Mammary epithelial cell (primary cell): ENCODE measurements around the gene ABLIM3.

ENCODE experiments used
- EZH2 ChIP-seq: IDR thresholded peaks from 2 replicates; pipeline ENCODE4 v1.6.1; 2012; ENCODE audit warnings: low read length, inconsistent platforms, borderline replicate concordance
- TF ChIP-seq, protein P1 (sequence below), 2 donors: IDR thresholded peaks in 1 of 2; conservative IDR thresholded peaks in 1 of 2; 2 replicates each; pipeline ENCODE4 v1.5.1; 2011 to 2012; ENCODE audit warnings: inconsistent platforms in 2 of 2, low read length in 2 of 2, mild to moderate bottlenecking in 2 of 2, control low read depth in 1 of 2, low read depth in 1 of 2; ENCODE audit not compliant: insufficient read depth in 1 of 2; ENCODE audit errors: extremely low read depth in 1 of 2

DNA sequence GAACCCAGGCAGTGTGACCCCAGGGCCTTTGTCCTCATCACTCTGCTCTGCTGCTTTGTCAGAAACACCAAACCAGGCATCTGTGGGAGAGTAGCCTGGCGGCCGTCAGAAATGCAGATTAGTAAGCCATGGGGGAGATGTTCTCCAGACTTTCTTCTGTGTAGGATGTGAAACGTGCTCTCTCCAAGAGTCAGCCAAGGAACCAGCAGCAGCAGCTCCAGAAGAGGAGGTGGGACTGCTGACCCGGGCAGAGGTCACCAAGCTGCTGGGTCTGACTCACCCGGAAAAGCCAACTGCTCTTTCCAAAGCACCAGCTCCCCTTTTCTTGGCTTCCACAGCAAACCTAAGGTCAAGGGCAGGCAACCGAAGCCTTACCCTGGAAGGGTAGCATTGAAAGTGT lies 14.4 kb upstream of the ABLIM3 start:
- TF ChIP-seq, protein P1, sequence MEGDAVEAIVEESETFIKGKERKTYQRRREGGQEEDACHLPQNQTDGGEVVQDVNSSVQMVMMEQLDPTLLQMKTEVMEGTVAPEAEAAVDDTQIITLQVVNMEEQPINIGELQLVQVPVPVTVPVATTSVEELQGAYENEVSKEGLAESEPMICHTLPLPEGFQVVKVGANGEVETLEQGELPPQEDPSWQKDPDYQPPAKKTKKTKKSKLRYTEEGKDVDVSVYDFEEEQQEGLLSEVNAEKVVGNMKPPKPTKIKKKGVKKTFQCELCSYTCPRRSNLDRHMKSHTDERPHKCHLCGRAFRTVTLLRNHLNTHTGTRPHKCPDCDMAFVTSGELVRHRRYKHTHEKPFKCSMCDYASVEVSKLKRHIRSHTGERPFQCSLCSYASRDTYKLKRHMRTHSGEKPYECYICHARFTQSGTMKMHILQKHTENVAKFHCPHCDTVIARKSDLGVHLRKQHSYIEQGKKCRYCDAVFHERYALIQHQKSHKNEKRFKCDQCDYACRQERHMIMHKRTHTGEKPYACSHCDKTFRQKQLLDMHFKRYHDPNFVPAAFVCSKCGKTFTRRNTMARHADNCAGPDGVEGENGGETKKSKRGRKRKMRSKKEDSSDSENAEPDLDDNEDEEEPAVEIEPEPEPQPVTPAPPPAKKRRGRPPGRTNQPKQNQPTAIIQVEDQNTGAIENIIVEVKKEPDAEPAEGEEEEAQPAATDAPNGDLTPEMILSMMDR (conservative IDR thresholded peaks at IDR 0.05 in 1 of 2, IDR thresholded peaks at IDR 0.05 in 1 of 2; ENCODE audit: extremely low read depth in 1 of 2, insufficient read depth in 1 of 2, low read depth in 1 of 2, low read length in 2 of 2) = no peak
- TF ChIP-seq EZH2 = no peak
